Smooth muscle cell of the brain vasculature (primary cell): ENCODE data around the gene RAD51AP1.

Experiments
- DNase-seq: peaks from one replicate; pipeline ENCODE4 v3.0.0-alpha.2; 2012; ENCODE audit warnings: low read depth, low spot score

Gene RAD51AP1

GRCh38 chr12:4545195-4545594, 6.5 kb downstream of the RAD51AP1 start:
- no peak for DNase-seq

GRCh38 chr12:4552191-4552590, 13.5 kb downstream of the RAD51AP1 start:
- DNase-seq: no peak

DNA sequence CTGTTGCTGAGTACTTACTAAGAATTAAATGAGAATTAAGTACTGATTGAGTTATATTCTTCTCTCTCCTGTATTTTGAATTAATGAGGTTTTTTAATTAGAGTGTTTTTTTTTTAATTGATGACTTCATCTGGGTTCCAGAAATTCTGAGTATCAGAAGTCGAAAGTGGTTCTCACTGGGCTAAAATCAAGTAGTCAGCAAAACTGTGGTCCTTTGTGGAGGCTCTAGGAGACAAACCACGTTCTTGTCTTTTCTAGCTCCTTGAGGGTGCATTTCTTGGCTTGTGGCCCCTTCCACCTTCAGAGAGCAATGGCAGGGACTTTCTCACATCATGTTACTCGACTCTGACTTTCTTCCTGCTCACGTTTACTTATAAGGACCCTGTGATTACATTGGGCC, 15.3 kb downstream of the RAD51AP1 start:
- no peak for DNase-seq

GRCh38 chr12:4555804-4556203, 17.1 kb downstream of the RAD51AP1 start:
- no peak for DNase-seq

DNA sequence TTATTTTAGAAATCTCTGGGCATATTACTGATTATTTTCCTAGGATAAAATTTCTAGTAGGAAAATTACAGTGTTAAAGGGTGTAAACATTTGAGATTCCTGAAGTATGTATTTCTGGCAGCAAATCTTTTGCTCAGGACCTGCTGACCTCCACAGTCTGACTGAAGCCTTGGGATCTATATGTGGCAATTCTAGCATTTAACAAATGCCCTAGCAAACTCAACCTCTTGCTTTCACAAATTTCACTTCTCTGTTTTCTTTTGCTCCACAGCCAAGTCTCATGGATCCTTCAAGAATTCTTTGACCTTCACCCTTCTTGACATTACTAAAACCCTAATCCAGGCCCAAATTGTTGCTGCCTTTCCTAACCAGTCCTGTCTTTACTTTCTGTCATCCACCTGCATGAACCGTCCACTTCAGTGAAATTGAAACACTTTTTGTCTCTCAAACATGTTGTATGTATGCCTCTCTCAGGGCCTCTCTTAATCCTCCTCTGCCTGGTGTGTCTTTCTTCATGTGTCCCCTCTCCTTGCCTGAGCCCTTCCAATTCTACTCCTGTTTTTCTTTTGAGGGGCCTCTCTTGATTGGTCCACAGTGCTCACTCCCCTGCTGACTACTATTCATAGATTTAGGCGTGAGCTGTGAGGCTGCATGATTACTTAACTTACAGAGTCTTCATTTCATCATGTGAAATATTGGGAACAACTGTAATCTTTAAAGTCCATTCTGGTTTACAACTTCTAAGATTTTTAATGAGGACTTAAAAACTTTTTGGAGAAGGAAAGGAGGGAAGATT, 18.2 kb downstream of the RAD51AP1 start:
- no peak for DNase-seq

DNA sequence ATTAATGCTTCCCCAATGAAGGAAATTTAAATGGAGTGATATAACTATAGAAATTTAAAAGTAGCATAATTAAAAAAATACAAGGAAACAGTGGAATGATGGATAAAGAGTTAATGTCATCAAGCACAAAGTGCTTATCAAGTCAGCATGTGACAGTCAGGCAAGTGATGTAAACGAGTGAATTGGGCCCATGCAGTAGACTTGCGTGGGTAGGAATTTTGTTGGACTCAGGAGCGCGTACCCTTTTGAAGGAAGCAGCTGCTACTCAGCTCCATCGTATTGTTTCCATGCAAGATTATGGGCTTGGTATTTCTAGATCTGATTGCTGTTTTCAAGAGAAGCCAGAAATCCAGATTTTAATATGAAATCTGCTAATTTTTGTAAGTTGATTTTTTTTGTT, 18.9 kb downstream of the RAD51AP1 start:
- no peak for DNase-seq

- DNase-seq: no peak
Observed at GRCh38 chr12:4558171-4558570, 19.5 kb downstream of the RAD51AP1 start.

DNA sequence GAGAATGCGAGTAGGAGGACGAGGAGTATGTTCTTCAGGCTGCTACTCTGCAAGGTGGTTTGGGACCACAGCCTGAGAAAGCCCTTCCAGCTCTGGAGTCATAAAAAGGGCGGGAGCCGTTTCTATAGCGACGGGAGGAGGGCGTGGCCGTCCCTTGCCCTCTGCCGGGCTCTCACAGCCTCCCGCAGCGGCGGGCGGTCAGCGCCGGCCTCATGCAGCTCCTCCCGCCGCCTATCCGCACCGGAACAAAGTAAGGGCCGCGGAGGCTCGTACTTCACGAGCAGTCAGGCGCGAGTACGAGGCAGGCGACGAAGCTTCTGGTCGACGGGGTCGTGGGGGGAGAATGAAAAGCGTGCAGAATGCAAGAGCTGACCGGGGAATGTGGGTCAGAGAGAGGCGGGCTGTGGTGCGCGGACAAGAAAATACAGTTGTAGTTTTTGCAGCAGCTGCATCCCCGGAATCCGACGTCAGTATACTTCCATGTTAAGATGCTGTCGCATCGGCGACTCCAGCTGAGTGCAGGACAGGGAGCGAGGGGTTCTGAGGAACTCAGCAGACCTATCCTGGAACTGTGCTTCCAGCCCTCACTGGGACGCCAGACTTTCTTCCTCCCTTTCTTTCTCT, 23.5 kb downstream of the RAD51AP1 start, which contains the start of gene DYRK4:
TSS of gene DYRK4 (plus strand) at position 175 of the 624 bp plus-strand sequence. CDS start at position 213, 38 bp downstream.
- peak; percentile 50 for DNase-seq

DNA sequence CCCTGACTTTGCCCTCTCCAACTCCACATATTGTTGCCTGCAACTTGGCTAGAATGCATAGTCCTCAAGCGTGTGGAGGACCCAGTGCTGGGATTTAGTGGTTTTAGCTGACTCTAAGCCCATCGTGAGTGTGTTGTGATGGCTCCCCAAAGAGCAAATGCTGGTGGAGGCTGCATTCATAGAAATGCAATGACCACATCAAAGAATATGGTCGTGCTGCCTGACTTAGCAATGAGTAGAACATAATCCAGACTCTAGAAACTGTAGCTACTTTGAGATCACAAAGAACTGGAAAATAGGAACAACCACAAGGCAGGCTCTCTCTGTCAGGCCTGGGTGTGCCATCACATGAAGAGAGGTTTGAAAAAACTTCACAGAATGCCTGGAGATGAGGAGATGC, 24.6 kb downstream of the RAD51AP1 start:
- DNase-seq: no peak

GRCh38 chr12:4564818-4565217, 26.1 kb downstream of the RAD51AP1 start:
- DNase-seq: no peak

- DNase-seq: no peak
Observed at GRCh38 chr12:4566474-4566873, 27.8 kb downstream of the RAD51AP1 start.

DNA sequence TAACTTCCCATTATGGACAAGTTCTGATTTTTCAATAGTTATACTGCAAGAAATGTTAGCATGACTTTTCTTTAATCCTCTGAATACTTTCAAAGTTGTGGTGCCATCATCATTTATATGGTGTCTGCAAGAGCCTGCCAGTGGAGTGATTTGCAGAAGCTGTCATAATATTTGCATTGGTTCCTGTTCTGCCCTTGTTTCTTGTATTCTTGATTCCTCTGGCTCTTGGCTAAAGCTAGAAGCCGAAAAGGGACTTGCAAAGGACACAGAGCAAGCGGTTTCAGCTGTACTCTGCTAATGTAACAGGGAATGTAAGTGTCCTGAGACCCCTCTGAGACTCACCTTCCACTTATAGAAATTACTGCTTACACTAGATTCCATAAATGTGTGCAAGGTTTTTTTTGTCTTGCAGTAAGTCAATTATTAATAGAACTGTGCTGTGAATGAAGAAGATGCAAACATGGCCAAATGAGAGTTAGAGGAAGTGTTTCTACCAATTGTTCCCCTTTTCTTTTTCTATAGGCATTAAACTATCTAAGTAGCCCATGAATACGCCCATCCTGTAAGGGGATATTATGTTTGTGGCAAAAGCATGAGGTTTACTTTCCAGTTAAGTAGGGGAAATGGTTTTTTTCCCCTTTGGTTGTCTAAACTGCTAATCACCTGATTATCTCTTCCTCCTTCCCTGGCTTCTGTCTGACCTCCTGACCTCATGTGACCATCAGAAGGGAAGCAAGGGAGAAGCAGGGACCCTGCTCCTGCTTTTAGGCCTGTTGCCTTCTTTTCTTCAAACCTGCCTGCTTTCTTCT, 28.6 kb downstream of the RAD51AP1 start:
- no peak for DNase-seq

DNA sequence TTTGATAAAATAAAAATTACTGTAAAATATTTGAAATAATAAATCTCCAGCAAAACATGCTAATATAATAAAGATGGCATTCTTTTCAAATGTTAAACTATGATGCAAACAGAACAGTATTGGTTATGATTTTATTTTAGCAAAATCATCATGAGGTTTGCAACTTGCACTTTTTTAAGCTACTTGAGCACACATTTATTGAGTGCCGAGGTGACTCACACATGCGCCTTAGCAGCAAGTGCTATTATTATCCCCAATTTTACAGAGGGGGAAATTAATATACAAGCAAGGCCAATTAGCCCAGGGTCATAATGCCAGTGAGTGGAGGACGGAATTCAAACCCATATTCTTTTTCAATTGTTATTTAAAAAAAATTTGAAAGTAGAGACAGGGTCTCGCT, 30.6 kb downstream of the RAD51AP1 start:
- DNase-seq: no peak

DNA sequence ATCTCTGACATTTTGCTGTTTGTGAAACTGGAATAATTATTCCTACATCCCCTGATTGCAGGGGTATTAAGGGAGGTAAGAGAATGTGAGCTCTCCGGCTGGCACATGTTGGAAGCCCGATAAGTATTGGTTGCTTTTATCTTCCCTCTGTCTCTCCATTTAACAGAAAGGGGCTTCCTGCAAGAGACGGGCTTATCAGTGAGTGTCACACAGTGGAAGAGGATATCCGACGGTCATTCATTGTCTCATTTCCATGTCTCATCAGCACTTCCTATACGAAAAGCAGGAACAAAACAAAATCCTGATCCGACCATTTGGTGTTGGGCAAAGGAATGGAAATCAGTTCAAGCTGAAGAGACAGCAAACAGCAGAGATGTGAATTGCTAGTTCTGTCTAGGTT, 34.0 kb downstream of the RAD51AP1 start:
- DNase-seq: no peak

DNA sequence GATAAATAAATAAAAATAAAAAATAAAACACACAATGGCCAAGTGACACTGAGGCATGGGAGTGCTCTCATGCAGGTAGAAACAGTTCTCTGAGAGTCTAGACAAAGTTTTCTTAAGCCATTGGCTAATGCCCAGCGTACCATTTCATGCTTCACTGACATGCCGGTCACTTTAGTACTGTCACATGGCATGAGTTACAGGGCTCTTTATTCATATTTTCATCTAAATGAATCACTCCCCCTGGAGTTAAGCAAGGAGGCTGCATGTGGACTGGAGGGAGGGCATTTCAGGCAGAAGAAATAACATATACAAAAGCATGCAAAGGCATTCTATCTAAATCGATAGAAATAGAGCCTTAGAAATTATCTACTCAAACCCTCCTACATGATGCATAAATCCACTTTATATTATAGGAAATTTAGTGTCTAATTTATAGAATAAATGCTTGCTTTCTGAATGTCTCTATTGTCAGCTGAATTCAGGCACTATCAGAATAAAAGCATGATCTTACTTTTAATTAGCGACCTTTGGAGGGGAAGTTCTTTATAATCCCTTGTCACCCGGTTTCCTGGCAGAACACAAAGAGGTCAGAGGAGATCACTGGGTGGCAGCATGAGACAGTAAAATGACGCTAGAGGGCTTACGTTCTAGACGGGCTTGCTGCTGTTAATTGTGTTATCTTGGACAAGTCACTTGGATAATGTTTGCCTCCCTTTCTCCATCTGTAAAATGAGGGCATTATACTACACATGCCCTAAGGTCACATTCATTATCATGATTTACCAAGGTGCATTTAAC, 40.8 kb downstream of the RAD51AP1 start:
- DNase-seq: no peak

DNA sequence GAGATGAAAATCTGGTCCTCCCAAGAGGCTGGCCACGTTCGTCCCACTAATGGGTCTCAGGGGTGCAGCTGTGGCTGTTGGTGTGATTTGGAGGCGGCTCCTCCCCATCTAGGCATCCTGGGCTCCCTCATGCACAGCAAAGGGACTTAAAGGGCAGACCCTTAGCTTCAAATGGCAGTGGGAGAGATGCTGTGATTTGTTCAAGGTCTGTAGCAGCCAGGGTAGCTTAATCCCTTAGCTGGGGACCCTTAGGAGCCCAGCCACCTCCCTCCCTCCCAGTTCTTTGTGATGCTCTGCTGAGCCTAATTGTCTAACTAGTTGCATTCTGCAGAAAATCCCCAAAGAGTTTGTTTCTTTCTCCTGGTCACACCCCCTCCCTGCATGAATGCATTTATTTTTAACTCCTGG, 41.6 kb downstream of the RAD51AP1 start:
- DNase-seq: no peak

GRCh38 chr12:4584281-4584680, 45.6 kb downstream of the RAD51AP1 start:
- DNase-seq: no peak

GRCh38 chr12:4584896-4585295, 46.2 kb downstream of the RAD51AP1 start:
- DNase-seq: no peak

- no peak for DNase-seq
Observed at GRCh38 chr12:4586500-4586899, 47.8 kb downstream of the RAD51AP1 start.

DNA sequence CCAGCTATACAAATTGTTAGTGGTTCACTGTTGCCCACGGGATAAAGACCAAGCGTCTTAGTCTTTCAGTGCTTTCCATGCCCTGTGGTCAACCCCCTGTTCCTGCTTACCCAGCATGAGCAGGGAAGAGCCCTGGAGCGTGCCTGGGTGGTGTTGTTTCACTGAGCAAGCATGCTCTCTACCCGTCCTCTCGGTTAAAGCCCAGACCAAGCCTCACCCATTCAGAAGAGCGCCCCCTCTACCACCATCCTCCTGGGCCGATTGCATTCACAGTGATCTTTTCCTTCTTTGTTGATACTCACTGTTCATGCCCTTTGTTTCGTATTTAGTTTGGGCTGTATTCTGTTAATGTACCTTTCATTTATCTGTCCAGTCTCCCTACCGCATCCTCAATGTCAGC, 48.4 kb downstream of the RAD51AP1 start:
- no peak for DNase-seq

DNA sequence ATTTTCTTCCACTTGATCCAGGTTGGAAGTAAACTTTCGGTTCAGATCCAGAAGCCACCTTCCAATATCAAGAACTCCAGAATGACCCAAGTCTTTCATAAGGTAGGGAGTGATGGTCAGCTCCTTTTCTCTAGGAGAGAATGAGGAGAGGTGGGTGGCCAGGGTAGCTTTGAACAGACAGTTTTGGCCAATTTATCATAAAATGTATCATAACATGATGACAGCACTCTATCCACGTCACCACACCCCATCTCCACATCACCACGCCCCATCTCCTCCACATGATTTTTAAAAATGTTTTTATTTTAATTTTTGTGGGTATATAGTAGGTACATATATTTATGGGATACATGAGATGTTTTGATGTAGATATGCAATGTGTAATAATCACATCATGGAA, 50.2 kb downstream of the RAD51AP1 start:
- no peak for DNase-seq

DNA sequence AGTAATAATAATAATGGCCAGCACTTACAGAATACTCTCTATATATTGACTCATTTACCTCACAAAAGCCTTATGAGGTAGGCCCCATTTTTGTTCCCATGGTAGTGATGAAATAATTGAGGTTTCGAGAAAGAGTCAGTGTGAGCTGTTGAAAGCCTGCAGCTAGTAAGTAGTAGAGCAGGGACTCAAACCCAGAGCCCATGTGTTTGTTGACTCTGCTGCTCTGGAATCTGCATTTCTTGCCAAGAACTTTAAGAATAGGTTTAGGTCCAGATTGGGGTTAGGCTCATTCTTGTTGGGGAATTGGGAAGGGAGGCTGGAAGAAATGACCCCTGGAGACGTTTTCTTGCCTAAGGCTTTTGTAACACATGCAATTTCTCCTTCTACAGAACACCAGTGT, 51.3 kb downstream of the RAD51AP1 start:
- DNase-seq: no peak
